GM21737 (cell line): ENCODE results near the gene OR2T3.
"Not testable (repeated sequence)": the region's sequence is repeated elsewhere in the genome, so short reads cannot be mapped to it uniquely, and the experiment has no call there.

Experiments
- ATAC-seq: cut with Tn5 transposase; IDR thresholded peaks from one replicate; pipeline ENCODE4 v1.9.1; 2021; ENCODE audit warnings: mild to moderate bottlenecking, moderate library complexity; ENCODE audit not compliant: unreplicated experiment

The OR2T3 gene

DNA sequence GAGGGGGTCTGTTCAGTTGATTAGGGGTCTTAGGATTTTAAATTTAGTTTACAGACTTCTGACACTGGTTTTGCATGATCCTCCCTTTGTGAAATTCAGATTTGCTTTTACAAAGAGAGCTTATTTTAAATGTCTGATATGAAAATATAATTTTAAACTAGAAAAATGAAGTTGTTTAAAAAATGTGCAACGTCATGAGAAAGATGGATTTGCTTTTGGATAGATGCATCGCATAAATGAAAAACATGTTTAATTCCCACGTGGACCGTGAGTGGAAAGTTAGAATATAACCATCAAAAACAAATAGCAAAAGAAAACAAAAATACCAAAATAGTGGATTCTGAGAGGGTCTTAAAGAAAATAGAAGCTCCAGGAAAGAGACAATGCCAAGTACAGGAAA is 2.0 kb upstream of the OR2T3 start:
- ATAC-seq = no peak

GRCh38 chr1:248472111-248472510 is 1.0 kb upstream of the OR2T3 start:
- ATAC-seq = not testable (repeated sequence)

- not testable (repeated sequence) for ATAC-seq
Measured at GRCh38 chr1:248475660-248476059, 2.5 kb downstream of the OR2T3 start.

- peak; percentile 87 for ATAC-seq
Measured at GRCh38 chr1:248481686-248482579, 8.8 kb downstream of the OR2T3 start.

- not testable (repeated sequence) for ATAC-seq
Measured at GRCh38 chr1:248488289-248488688, 15.1 kb downstream of the OR2T3 start, which contains the start of gene OR2T5. TSS of gene OR2T5 (plus strand) at chr1:248488589. CDS start at chr1:248488589, 0 bp downstream.

- ATAC-seq = not testable (repeated sequence)
Measured at GRCh38 chr1:248496661-248497060, 23.5 kb downstream of the OR2T3 start.

- not testable (repeated sequence) for ATAC-seq
Measured at GRCh38 chr1:248500305-248501035, 27.3 kb downstream of the OR2T3 start.

DNA sequence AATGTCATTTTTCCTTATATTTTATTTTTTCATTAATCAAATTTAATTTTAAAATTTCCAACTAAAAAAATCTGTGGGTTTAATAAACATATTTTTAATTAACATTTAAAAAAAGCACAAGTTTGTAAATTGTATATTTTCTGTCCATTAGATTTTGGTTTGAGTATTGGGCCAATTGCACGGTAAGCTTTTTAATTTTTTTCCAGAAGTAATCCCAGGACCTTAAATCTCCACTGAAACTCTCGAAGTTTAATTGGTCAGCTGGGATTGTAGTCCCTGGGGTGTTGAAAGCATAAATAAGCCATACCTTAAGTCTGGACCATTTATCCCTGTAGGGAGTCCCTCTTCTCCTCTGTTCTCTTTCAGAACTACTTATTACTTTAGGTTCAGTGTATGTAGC is 34.6 kb downstream of the OR2T3 start, which contains the start of gene OR2G6:
Gene OR2G6 (plus strand): TSS at position 301 of the 400 bp plus-strand sequence. CDS start 13,574 bp downstream, outside the sequence.
- ATAC-seq = not testable (repeated sequence)

- ATAC-seq = not testable (repeated sequence)
Measured at GRCh38 chr1:248510217-248510616, 37.1 kb downstream of the OR2T3 start.

DNA sequence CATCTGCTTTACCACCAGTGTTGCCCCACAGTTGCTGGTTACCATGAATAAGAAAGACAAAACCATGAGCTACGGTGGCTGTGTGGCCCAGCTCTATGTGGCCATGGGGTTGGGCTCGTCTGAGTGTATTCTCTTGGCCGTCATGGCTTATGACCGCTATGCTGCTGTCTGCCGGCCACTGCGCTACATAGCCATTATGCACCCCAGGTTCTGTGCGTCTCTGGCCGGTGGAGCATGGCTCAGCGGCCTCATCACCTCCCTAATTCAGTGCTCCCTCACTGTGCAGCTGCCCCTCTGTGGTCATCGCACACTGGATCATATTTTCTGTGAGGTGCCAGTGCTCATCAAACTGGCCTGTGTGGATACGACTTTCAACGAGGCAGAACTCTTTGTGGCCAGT is 48.7 kb downstream of the OR2T3 start:
- ATAC-seq = no peak
